ENCODE results near the gene ATP8B1.

- no peak for TF ChIP-seq MAX (IDR thresholded peaks at IDR 0.05; ENCODE audit: low read depth, low read length)
- TF ChIP-seq, protein P1, sequence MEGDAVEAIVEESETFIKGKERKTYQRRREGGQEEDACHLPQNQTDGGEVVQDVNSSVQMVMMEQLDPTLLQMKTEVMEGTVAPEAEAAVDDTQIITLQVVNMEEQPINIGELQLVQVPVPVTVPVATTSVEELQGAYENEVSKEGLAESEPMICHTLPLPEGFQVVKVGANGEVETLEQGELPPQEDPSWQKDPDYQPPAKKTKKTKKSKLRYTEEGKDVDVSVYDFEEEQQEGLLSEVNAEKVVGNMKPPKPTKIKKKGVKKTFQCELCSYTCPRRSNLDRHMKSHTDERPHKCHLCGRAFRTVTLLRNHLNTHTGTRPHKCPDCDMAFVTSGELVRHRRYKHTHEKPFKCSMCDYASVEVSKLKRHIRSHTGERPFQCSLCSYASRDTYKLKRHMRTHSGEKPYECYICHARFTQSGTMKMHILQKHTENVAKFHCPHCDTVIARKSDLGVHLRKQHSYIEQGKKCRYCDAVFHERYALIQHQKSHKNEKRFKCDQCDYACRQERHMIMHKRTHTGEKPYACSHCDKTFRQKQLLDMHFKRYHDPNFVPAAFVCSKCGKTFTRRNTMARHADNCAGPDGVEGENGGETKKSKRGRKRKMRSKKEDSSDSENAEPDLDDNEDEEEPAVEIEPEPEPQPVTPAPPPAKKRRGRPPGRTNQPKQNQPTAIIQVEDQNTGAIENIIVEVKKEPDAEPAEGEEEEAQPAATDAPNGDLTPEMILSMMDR (IDR thresholded peaks at IDR 0.05; ENCODE audit: low read depth, low read length), result no peak
These were observed 11.9 kb downstream of the ATP8B1 start for GRCh38 chr18:57791192-57791591.

Data from NB4 (cell line).